Suppressor macrophage treated with lipopolysaccharide for 1 hour (primary cell): ENCODE results near the gene RRP12.

Experiments
- DNase-seq, 3 donors: peaks; one replicate each; pipeline ENCODE4 v3.0.0-alpha.2; 2020 to 2022

RRP12 gene

DNA sequence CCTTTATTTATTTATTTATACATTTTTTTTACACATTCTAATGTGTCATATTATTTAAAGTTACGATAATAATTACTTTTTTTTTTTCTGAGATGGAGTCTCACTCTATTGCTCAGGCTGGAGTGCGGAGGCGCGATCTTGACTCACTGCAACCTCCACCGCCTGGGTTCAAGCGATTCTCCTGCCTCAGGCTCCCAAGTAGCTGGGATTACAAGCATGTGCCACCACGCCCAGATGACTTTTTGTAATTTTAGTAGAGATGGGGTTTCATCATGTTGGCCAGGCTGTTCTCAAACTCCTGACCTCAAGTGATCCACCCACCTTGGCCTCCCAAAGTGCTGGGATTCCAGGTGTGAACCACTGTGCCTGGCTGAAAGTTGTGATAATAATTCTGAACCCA is 5.3 kb upstream of the RRP12 start:
- peak in 2 of 3 donors; percentile 11 to 43 for DNase-seq

DNA sequence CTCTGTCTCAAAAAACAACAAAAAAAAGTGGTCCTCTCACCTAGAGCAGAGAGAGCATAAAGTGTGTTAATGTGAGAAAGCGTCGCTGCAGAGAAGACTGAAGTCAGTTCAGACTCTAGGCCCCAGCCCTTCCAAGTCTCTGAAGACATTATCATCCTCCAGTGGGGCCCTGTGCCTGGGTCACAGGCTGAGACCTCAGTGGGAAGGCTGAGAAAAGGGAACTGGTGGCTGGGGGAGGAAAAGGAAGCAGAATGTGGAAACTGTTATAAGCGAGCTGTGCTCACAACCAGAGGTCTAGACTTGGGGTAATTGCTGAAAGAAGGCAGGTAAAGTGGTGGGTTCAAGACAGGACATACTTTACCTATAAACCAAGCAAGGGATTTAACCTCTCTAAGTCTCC is 4.9 kb upstream of the RRP12 start:
- peak; percentile 83 to 85 (median 84) for DNase-seq

DNA sequence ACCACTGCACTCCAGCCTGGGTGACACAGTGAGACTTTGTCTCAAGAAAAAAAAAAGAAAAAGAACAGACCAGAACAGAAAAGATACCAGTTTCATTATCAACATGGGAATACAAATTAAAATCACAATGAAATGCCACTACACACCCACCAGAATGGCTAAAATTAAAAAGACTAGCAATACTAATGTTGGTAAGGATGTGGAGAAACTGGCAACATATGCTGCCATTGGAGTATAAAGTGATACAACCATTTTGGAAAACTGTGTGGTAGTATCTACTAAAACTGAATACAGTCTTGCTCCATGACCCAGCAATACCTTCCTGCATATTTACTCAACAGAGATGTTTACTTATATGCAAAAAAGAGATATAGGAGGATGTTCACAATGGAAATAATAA is 2.9 kb upstream of the RRP12 start:
- DNase-seq = no peak

DNA sequence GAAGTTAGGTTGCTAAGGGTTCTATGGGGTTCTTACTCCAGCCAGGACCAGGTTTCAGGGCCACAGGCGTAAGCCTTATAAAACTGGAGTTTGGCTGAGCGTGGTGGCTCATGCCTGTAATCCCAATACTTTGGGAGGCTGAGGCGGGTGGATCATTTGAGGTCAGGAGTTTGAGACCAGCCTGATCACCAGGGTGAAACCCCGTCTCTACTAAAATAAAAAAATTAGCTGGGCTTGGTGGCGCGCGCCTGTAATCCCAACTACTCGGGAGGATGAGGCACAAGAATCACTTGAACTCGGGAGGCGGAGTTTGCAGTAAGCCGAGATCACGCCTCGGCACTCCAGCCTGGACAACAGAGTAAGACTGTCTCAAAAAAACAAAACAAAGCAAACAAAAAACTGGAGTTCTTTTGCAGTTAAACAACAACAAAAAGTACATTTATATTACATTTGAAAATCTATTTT is 347 bp upstream of the RRP12 start:
- no peak for DNase-seq

DNA sequence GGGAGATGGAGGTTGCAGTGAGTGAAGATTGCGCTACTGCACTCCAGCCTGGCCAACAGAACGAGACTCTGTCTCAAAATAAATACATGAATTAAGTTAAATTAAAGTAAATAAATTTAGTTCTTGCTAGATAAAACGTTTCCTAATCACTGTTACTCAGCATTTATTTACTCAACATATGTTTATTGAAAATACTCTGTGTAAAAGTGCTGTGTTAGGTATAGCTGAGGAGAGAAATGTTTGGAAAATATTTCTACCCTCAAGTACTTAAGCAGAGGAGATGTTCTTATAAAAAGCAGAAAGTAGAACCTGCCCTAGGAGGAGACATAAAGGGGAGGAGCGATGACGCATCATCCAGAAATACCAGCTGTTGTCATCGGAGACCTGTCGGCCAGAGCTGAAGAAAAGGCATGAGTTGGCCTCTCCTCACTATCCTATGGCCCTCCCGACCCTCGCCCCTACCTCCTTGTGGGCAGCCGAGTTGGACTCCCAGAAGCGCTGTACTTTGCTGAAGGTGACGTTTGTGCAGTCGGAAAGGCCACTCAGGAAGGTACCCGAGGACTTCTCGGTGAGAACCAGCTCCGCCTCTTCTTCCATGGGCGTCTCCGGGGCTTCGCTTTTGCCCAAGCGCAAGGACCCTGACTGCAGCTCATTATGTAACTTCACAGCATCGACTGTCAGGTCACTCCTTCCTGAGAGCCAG is 1.1 kb downstream of the RRP12 start:
- peak; percentile 67 to 85 (median 71) for DNase-seq

DNA sequence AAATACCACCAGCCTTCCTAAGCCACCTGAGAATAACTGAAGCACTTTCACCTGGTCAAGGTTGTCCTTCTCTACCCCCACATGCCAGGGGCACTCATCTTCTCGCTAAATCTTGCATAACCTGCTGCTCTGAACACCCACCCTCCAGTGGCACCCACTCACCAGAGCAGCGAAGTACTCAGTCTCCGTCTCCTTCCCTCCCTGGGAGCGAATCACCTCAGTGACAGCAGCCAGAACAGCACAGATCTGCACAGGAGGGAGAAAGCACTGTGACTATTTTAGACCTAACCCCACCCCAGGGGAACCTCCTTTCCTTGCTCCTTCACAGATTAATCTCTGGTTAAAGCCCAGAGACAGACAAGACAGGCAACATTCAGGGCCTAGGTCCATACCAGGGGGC is 5.1 kb downstream of the RRP12 start:
- no peak for DNase-seq

DNA sequence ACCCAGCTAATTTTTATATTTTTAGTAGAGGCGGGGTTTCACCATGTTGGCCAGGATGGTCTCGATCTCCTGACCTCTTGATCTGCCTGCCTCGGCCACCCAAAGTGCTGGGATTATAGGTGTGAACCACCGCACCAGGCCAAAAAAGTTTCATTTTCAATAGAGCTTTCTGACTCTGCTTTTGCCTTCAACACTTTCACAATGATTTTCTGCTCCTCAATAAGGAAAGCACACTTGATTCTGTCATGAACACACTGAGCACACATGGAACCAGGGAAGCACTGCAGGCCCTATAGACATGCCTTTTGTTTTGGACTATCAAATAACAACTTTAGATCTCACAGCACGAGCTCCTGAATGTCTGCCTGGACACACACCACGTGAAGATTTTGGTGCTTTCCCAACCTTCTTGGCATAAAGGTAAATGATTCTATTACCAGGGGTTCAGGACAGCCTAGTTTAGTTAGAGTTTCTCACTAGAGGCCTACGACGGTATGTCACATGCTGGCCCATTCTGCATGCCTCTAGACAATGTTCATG is 8.0 kb downstream of the RRP12 start:
- DNase-seq = no peak

DNA sequence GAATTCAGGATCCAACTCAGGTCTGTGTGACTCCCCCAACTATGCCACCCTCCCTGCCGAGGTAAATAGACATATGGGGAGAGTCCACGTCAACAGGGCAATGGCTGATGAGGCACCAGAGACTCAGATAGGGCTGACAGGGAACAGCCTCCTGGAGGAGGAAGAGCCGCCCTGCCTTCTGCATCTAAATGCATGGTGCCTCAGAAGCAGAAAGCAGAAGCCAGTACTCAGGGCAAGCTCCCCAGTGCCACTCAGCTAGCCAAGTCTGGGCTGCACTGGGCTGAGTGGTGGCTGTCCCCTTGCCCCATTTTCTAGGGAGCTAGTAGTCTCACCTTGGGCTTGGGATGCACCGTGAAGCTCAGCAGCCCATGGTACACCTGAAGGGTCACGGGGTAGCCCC is 11.0 kb downstream of the RRP12 start:
- peak in 2 of 3 donors; percentile 21 to 22 for DNase-seq

DNA sequence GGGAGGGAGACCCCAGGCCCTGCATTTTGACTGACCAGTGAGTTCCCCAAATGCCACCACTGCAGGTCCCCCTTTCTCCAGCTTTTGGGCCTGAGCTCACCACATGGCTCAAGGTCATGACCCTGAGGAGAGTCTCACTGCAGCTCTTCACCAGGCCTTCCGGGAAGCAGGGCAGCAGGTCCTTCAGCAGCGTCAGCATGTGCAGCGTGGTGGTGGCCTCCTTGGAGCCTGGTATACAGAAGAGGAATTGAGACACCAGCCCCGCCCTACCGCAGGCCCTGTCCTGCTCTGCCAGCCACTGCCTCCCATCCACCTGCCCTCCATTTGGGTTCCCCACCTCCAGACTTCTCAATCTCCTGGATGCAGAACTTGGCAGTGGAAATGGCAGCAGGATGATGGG is 13.0 kb downstream of the RRP12 start:
- DNase-seq = peak in 1 of 3 donors; percentile 48

DNA sequence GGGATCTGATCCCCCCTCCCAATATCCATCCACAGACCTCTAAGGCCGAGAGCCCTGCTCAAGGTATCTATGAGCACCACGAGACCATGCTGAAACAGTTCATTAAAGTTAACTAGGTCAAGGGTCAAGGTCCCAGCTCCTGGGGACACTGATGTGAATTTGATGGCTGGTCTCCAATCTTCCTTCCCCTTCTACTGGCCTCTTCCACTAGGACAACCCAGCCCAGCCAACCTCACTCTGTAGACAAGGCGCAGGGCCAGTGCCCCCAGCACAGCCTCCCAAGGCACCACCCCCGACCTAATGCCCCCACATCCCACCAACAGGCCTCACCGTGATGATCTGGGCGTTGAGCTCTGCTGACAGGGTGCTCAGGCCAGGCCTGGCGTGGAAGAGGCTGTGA is 15.6 kb downstream of the RRP12 start:
- DNase-seq = no peak

DNA sequence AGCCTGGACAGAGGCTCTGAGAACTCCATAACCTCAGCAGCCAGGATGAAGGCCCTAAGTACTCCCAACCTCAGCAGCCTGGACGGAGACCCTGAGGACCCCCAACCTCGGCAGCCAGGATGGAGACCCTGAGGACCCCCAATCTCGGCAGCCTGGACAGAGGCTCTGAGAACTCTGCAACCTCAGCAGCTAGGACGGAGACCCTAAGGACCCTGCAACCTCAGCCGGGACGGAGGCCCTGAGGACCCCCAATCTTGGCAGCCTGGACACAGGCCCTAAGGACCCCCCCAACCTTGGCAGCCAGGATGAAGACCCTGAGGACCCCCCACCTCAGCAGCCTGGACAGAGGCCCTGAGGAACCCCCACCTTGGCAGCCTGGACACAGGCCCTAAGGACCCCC is 16.5 kb downstream of the RRP12 start:
- no peak for DNase-seq

DNA sequence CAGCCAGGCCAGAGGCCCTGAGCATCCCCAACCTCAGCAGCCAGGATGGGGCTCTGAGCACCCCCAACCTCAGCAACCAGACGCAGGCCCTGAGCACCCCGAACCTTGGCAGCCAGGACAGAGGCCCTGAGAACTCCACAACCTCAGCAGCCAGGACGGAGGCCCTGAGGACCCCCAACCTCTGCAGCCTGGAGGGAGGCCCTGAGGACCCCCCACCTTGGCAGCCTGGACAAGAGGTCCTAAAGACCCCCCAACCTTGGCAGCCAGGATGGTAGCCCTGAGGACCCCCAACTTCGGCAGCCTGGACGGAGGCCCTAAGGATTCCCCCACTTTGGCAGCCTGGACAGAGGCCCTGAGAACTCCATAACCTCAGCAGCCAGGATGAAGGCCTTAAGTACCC is 17.0 kb downstream of the RRP12 start:
- no peak for DNase-seq

DNA sequence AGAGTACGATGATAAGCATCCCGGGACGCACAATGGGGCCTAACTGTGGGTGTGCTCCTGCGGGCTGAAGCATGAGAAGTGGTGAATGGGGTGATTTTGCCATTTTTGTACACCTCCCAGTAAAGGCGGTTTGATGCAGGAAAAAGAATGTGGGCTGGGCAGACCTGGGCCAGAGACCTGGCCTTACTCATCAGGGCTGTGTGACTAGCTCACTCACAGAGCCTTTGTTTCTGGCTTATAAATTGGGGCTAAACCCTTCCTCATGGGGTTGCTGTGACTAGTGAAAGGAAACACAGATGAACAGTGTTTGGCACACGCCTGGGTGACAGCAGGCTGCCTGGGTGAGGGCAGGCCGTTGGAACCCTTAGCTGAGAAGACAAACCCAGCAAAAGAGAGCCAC is 18.0 kb downstream of the RRP12 start:
- no peak for DNase-seq

DNA sequence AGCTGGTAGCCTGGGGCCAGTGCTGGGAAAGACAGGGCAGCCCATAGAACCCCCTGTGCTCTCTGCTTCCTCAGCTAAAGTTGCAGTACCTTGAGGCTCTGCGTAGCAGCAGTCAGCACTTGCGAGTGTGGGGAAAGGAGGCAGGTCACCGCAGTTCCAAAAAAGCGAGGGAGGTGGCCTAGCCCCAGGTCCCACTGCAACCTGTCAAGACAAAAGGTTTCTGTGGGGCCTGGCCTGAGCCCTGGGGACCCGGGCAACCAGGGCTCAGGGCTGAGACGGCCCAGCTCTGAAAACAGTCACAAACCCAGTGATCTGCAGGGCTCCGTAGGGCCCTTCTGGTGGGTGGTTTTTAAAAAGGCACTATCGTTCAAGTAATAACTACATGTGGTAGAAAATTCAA is 19.5 kb downstream of the RRP12 start:
- no peak for DNase-seq

DNA sequence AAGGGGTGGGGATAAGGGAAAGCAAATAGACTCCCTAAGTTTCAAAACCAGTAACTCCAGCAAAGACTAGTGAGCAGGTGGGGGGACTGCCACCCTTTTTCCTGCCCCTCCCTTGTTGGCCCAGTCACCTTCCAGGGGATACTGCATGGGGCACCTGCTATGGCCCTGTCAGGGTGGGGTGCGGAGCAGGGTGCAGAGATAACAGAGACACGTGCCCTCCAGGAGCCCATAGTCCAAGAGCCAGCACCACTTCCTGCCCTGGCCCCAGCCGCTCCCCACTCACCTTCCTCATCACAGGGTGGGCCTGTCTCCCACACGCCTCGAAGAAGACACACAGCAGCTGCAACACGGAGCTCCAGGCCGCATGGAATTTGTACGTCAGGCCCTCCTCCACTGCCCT is 20.6 kb downstream of the RRP12 start:
- no peak for DNase-seq

DNA sequence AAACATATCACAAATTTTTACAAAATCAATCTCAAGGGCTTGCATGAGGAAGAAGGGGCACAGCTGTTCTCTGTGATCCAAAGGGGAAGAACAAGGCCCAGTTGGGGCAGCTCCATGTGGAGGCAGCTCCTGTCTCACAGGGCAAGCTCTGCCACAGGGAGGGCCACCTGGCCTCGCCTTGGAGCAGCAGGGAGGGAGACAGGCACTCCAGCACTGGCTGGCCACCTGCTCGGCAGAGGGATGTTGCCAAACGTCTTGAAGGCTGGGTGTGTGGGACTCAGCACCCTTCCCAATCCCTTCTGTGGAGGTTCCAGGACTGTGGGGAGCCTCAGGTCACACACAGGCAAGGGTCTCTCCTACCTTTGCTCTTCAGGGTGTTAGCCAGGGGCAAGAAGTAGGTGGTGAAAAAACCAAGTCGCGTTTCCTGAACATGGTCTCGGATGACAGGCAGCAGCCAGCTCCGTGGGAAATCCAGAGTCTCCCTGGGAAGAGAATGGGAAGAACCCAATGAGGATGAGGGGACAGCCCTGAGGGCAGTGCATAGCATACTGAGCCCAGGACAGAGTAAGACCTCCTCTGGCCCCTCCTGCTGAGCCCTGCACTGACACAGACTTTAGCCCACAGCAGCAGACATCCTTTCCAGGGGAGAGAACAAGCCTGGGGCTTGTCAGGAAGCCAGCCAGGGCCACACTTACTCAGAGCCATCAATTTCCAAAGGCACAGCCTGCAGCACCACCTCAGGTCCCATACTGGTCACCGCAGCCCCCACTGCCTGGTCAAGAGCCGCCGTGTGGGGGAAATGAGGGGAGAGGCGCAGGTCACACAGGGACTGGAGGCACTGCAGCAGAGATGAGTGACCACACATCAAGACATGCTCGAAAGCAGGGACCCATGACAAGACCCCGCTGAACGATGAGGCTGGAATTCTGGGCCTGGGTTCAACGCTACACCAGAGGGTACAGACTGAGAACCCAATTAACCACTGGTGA is 21.9 kb downstream of the RRP12 start:
- no peak for DNase-seq

DNA sequence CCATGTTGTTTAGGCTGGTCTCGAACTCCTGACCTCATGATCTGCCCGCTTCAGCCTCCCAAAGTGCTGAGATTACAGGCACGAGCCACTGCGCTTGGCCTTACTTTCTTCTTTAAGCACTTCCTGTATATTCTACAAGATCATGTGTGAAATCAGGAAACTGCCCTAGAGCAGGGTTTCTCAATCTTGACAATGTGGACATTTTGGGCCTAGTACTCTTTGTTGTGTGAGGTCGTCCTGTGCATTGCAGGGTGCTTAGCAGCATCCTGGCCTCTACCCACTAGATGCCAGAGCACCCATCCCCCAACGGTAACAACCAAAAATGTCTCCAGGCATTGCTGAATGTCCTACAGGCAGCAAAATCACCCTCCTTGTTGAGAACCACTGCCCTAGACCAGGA is 24.7 kb downstream of the RRP12 start:
- peak; percentile 57 to 63 (median 59) for DNase-seq

DNA sequence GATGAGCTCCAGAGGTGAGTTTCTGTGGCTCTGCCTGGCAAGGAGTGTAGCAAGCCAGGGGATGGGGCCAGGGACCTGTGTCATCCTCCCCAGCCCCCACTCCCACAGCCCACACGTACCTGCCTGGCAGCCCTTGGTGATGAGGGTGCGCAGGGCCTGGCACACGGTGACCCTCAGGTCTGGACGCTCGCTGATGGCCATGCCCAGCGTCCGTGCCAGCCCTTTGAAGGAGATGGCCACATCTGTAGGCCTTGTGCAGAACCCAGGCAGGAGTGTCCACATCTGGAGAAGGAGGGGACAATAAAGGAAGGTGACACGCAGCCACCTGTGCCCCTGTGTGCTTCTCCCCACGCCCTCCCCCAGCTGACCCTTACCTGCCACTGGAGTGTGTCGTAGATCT is 27.7 kb downstream of the RRP12 start:
- DNase-seq = no peak

DNA sequence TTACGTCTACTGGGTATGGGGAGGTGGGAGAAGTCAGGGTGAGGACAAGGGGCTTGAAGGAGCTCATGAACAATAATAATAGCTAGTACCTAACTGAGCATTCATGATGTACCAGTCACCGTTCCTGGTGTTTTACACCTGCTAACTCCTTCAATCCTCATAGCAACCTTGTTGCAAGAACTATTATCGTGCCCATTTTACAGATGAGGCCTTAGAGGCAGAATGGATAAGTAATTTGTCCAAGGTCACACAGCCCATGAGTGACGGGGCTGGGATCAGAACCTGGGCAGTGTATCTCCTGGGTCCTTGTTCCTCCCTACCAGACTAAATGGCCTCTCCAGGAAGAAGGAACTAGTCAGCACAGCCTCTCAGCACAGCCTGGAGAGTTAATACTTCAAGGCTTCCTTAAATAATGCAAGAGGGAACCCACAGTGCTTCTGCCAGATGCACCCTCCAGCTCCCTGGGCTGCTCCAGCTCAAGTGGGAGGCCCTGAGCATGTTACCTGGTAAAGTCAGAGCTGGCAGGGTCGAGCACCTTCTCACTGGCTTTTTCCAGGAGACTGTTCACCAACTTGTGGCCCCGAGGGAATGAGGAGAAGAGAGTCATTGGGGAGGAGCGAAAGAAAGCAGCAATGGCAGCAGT is 28.8 kb downstream of the RRP12 start:
- DNase-seq = peak; percentile 28 to 44 (median 30)

DNA sequence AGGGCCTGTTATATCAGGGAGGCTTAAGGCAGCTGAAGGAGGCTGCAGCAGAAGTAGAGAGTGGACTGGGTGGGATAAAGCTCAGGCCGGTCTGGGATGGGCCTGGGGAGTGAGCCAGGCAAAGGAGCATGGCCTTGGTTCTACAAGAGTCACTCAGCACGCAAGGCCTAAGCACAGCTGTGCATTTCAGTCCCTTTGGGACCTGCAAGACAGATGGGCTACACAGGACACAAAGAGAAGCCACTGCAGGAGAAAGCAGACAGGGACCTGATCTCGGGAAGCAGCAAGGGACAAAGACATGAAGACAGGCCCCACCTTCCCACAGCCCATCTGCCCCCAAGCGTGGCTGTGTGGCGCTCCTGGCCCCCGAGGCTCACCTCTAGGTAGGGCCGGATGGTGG is 29.4 kb downstream of the RRP12 start:
- no peak for DNase-seq

DNA sequence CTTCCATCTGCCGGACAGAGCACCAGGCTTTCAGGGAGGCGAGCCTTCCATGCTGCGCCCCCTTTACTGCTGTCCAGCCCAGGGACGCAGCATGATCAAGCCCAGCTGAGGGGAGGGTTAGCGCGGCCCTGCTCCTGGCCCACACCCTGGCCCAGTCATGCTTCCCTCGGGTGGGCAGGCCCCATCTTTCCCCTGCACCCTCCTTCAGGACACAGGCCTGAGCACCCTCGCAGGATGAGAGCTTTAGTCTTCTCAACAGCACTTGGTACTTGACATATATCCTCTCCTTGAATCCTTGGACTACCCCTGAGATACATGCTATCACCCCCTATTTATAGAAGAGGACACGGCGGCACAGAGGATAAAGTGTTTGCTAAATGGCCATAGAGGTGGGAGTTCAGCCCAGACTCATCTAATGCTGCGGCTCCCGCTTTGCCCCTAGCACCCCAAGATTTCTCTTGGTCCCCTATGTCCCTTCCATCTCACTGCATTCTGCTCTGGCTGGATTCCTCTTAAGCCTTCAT is 34.0 kb downstream of the RRP12 start:
- DNase-seq = no peak

DNA sequence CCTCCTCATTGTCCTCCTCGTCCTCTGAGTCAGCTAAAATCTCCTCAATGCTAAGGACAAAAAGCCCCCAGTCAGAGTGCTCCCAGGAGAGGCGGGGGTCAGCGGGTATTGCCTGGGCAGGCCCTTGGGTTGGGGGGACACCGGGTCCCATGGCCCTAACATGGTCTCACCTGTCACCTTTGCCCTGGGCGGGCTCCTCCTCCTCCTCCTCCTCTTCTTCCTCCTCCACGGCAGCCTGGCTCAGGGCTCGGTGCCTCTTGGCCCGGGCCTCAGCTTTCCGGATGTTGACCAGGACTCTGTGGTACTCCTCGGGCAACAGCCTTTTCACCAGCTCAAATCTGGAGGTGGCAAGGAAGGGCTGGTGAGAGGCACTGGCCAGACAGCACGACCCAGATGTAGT is 34.6 kb downstream of the RRP12 start:
- DNase-seq = peak in 2 of 3 donors; percentile 15 to 23
